ENCODE data around the gene HERPUD1.

Gene HERPUD1

GRCh38 chr16:56950455-56950854 lies 18.5 kb downstream of the HERPUD1 start:
- no peak for DNase-seq (ENCODE audit: extremely low spot score)
- ChIA-PET CTCF (no interaction called here), POLR2A (no interaction called here)
- TF ChIP-seq HDGF (IDR thresholded peaks at IDR 0.05; ENCODE audit: borderline replicate concordance) (no peak), ELF4 (IDR thresholded peaks at IDR 0.05) (no peak), TARDBP (IDR thresholded peaks at IDR 0.05) (no peak)

DNA sequence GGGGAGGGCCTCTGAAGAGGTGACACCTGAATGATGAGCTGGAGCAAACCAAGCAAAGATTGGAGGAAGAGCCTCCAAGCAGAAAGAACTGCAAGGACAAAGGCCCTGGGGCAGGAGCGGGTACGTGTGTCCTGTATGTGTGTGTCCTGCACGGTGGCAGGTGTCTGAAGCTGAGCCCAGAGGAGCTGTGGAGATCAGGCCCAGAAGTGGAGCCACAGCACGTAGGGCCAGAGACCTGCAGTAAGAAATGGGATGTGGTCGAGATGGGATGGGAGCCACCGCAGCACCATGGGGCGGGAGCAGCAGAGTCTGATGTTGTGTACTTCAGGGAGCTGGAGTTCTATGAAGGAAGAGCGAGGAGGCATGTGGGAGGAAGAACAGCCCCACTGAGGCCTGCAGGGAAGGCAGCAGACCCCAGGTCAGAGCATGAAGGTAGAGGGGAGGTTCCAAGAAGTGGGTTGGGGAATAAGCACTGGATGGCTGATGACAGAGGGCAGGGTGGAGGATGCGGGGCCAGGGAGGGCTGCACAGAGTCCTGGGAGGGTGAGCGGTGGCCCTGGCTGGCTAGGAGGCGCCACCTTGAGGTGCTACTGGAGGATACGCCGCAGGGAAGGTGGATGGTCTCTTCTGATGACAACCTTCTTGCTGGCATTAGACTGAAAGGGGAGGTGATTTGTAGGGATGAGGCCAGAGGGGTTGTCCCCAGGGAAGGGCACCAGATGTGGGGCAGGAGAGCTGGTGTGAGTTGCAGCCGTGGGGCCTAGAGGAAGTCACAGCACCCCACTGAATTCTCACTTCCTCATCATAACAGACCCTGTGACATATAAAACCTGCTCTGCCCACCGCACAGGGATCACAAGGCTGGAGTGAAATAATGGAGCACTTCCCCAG lies 19.2 kb downstream of the HERPUD1 start:
- no peak for TF ChIP-seq TARDBP (IDR thresholded peaks at IDR 0.05)
- ChIA-PET CTCF (interaction anchor here (0.6 to 1.0 kb wide), 5 partner anchors 10 to 165 kb away, joined by 3 to 6 read pairs (median 3); no protein-coding TSS in a partner anchor), POLR2A (no interaction called here)
- DNase-seq (ENCODE audit: extremely low spot score), result peak; percentile 72

GRCh38 chr16:56953006-56953405 lies 21.1 kb downstream of the HERPUD1 start:
- TF ChIP-seq CTBP1 (IDR thresholded peaks at IDR 0.05; ENCODE audit: borderline replicate concordance) (no peak), SUZ12 (IDR thresholded peaks at IDR 0.05) (no peak)
- CTCF ChIA-PET, result interaction anchor here (1.0 kb wide), 1 partner anchor 159 kb away, joined by 4 read pairs; no protein-coding TSS in a partner anchor
- POLR2A ChIA-PET, result no interaction called here
- no peak for DNase-seq (ENCODE audit: extremely low spot score)

DNA sequence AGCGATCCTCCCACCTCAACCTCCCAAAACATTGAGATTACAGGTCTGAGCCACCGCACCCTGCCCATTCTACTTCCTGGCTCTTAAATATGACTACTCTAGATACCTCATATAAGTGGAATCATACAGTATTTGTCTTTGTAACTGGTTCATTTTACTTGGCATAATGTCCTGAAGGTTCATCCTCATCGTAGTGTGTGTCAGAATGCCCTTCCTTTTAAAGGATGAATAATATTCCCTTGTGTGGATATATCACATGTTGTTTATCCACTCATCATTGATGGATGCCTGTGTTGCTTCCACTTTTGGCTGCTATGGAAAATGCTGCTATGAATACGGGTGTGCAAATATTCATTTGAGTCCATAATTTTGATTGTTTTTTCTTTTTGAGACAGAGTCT lies 24.1 kb downstream of the HERPUD1 start:
- POLR2A ChIA-PET, result no interaction called here
- DNase-seq (ENCODE audit: extremely low spot score), result no peak
- TF ChIP-seq SP1 (IDR thresholded peaks at IDR 0.05), result no peak
- TF ChIP-seq ELF4 (IDR thresholded peaks at IDR 0.05), result no peak
- no peak for TF ChIP-seq TARDBP (IDR thresholded peaks at IDR 0.05)
- TF ChIP-seq PKNOX1 (IDR thresholded peaks at IDR 0.05), result no peak
- no peak for TF ChIP-seq FOXK2 (IDR thresholded peaks at IDR 0.05)
- no peak for TF ChIP-seq SUZ12 (IDR thresholded peaks at IDR 0.05)
- TF ChIP-seq BHLHE40 (IDR thresholded peaks at IDR 0.05; ENCODE audit: borderline replicate concordance), result no peak
- TF ChIP-seq NFRKB (IDR thresholded peaks at IDR 0.05), result no peak
- TF ChIP-seq LEF1 (IDR thresholded peaks at IDR 0.05; ENCODE audit: borderline replicate concordance), result no peak
- TF ChIP-seq FOXM1 (IDR thresholded peaks at IDR 0.05; ENCODE audit: borderline replicate concordance), result no peak
- no peak for TF ChIP-seq ZNF384 (IDR thresholded peaks at IDR 0.05)
- TF ChIP-seq ARNT (IDR thresholded peaks at IDR 0.05), result no peak
- no peak for TF ChIP-seq FOXA1 (IDR thresholded peaks at IDR 0.05)
- TF ChIP-seq L3MBTL2 (conservative IDR thresholded peaks at IDR 0.05), result no peak
- TF ChIP-seq CTBP1 (IDR thresholded peaks at IDR 0.05; ENCODE audit: borderline replicate concordance), result no peak
- no peak for TF ChIP-seq HDGF (IDR thresholded peaks at IDR 0.05; ENCODE audit: borderline replicate concordance)
- CTCF ChIA-PET, result interaction anchor here (2.4 kb wide), 1 partner anchor 9 kb away, joined by 15 read pairs; no protein-coding TSS in a partner anchor

- TF ChIP-seq L3MBTL2 (conservative IDR thresholded peaks at IDR 0.05), result no peak
- no peak for TF ChIP-seq FOXA1 (IDR thresholded peaks at IDR 0.05)
- TF ChIP-seq FOXK2 (IDR thresholded peaks at IDR 0.05), result no peak
- TF ChIP-seq LEF1 (IDR thresholded peaks at IDR 0.05; ENCODE audit: borderline replicate concordance), result no peak
- ChIA-PET POLR2A (no interaction called here), CTCF (no interaction called here)
Observed at GRCh38 chr16:56956756-56957155, 24.8 kb downstream of the HERPUD1 start.

DNA sequence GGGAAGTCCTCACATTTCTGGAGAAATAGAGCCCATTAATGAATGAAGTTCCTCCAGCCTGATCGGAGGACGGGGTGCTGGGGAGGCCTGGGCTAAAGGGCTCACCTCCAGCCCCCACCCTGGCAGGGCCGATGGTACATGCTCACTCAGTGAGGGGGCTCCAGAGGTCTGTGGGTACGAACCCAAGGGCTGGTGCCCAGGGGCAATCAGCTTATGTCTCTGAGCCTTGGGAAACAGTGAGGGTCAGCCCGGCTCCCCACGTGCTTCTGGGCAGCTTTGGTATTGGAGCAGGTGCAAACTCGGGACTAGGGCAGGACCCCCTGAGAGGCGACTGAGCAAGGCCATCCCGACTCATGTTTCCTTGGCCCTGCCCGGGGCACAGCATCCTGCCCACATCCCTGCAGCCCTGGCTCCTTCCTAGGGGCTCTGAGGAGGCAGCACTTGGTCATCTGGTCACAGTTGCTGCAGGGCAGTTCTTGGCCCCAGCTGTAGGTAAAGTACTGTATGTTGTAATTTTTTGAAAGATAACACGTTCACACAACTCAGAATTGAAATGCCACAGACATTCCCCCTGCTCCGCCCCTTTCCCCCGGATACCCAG lies 28.8 kb downstream of the HERPUD1 start:
- DNase-seq (ENCODE audit: extremely low spot score), result no peak
- ChIA-PET CTCF (no interaction called here), POLR2A (no interaction called here)
- no peak for TF ChIP-seq ARNT (IDR thresholded peaks at IDR 0.05)
- no peak for TF ChIP-seq NFRKB (IDR thresholded peaks at IDR 0.05)
- no peak for TF ChIP-seq ZNF384 (IDR thresholded peaks at IDR 0.05)
- TF ChIP-seq HDGF (IDR thresholded peaks at IDR 0.05; ENCODE audit: borderline replicate concordance), result no peak
- no peak for TF ChIP-seq CTBP1 (IDR thresholded peaks at IDR 0.05; ENCODE audit: borderline replicate concordance)
- no peak for TF ChIP-seq LEF1 (IDR thresholded peaks at IDR 0.05; ENCODE audit: borderline replicate concordance)
- no peak for TF ChIP-seq SP1 (IDR thresholded peaks at IDR 0.05)
- TF ChIP-seq PKNOX1 (IDR thresholded peaks at IDR 0.05), result no peak
- TF ChIP-seq TARDBP (IDR thresholded peaks at IDR 0.05), result no peak
- TF ChIP-seq L3MBTL2 (conservative IDR thresholded peaks at IDR 0.05), result no peak
- TF ChIP-seq FOXA1 (IDR thresholded peaks at IDR 0.05), result no peak
- no peak for TF ChIP-seq BHLHE40 (IDR thresholded peaks at IDR 0.05; ENCODE audit: borderline replicate concordance)
- no peak for TF ChIP-seq SUZ12 (IDR thresholded peaks at IDR 0.05)
- TF ChIP-seq FOXK2 (IDR thresholded peaks at IDR 0.05), result no peak
- TF ChIP-seq FOXM1 (IDR thresholded peaks at IDR 0.05; ENCODE audit: borderline replicate concordance), result no peak
- TF ChIP-seq ELF4 (IDR thresholded peaks at IDR 0.05), result no peak

More at GRCh38 chr16:56956756-56957155, 24.8 kb downstream of the HERPUD1 start:
- DNase-seq (ENCODE audit: extremely low spot score), result no peak

DNA sequence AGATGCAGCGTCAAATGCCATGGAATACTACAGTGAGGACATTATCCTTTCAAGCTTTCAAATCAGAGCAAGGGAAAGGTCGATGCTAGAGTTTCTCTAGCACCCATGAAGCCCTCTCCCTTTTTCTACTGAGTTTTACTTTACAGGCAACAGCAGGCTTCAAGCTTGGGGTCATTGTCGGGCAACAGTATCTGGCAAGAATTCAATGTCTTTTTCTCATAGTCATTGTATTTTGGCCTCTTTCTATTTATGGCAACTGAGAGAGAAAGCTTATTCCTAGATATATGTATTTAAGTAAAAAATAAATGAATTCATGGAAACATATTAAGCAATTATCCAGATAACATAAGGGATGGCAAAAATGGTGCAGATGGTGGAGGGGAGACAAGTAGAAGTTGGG lies 29.4 kb downstream of the HERPUD1 start:
- ChIA-PET POLR2A (no interaction called here), CTCF (no interaction called here)
- TF ChIP-seq FOXM1 (IDR thresholded peaks at IDR 0.05; ENCODE audit: borderline replicate concordance) (no peak), TARDBP (IDR thresholded peaks at IDR 0.05) (no peak), SUZ12 (IDR thresholded peaks at IDR 0.05) (no peak), ELF4 (IDR thresholded peaks at IDR 0.05) (no peak), HDGF (IDR thresholded peaks at IDR 0.05; ENCODE audit: borderline replicate concordance) (no peak), NFRKB (IDR thresholded peaks at IDR 0.05) (no peak), FOXA1 (IDR thresholded peaks at IDR 0.05) (no peak), ZNF384 (IDR thresholded peaks at IDR 0.05) (no peak), L3MBTL2 (conservative IDR thresholded peaks at IDR 0.05) (no peak), FOXK2 (IDR thresholded peaks at IDR 0.05) (no peak), CTBP1 (IDR thresholded peaks at IDR 0.05; ENCODE audit: borderline replicate concordance) (no peak), BHLHE40 (IDR thresholded peaks at IDR 0.05; ENCODE audit: borderline replicate concordance) (no peak), LEF1 (IDR thresholded peaks at IDR 0.05; ENCODE audit: borderline replicate concordance) (no peak), ARNT (IDR thresholded peaks at IDR 0.05) (no peak), PKNOX1 (IDR thresholded peaks at IDR 0.05) (no peak), SP1 (IDR thresholded peaks at IDR 0.05) (no peak)
- DNase-seq (ENCODE audit: extremely low spot score), result no peak
